Astrocyte (in vitro differentiated cells and primary cell): ENCODE data around the gene EFCC1. TPM values are rescaled to one million over a fixed set of nuclear protein-coding genes. Genes with fewer than 3 reads are reported as not detected.
A peak's percentile ranks its signal among the peaks of the same experiment; 100 is the strongest.

Experiments used
- DNase-seq: peaks from one replicate; pipeline ENCODE4 v3.0.0-alpha.2; 2010; ENCODE audit warnings: low read depth
- FAIRE-seq: peaks from 2 replicates; lab custom pipeline; 2011; peaks lifted over from hg19 to GRCh38; lab: Jason Lieb, UNC
- H2AFZ ChIP-seq: 2 replicates; pipeline ENCODE4 v1.6.0; 2012; ENCODE audit warnings: low read depth, low read length, inconsistent platforms
- H3K27ac ChIP-seq: 2 replicates; pipeline ENCODE4 v1.5.1; 2011; ENCODE audit warnings: low read depth, low read length, inconsistent platforms
- H3K27me3 ChIP-seq: 2 replicates; pipeline ENCODE4 v1.6.0; 2011; ENCODE audit warnings: low read length, inconsistent platforms; ENCODE audit not compliant: insufficient read depth
- H3K36me3 ChIP-seq: 2 replicates; pipeline ENCODE4 v1.5.1; 2011; ENCODE audit warnings: low read length, inconsistent platforms; ENCODE audit not compliant: insufficient read depth
- H3K4me1 ChIP-seq: 2 replicates; pipeline ENCODE4 v1.5.1; 2011; ENCODE audit warnings: low read length, inconsistent platforms; ENCODE audit not compliant: insufficient read depth
- H3K4me2 ChIP-seq: 2 replicates; pipeline ENCODE4 v1.6.0; 2012; ENCODE audit warnings: low read length, inconsistent platforms
- H3K4me3 ChIP-seq: 2 replicates; pipeline ENCODE4 v1.5.1; 2011; ENCODE audit warnings: low read depth, mild to moderate bottlenecking, low read length, inconsistent platforms; ENCODE audit not compliant: insufficient read depth
- H3K79me2 ChIP-seq: 2 replicates; pipeline ENCODE4 v1.6.0; 2012; ENCODE audit warnings: mild to moderate bottlenecking, low read length, inconsistent platforms; ENCODE audit not compliant: insufficient read depth
- H3K9ac ChIP-seq: 2 replicates; pipeline ENCODE4 v1.6.0; 2012; ENCODE audit warnings: mild to moderate bottlenecking, low read length, inconsistent platforms
- H3K9me3 ChIP-seq: 2 replicates; pipeline ENCODE4 v1.5.1; 2012; ENCODE audit warnings: low read depth, mild to moderate bottlenecking, low read length, inconsistent platforms; ENCODE audit not compliant: insufficient read depth
- H4K20me1 ChIP-seq: 2 replicates; pipeline ENCODE4 v1.6.0; 2012; ENCODE audit warnings: low read length, inconsistent platforms; ENCODE audit not compliant: insufficient read depth
- H3K27ac Mint-ChIP-seq: one replicate; pipeline ENCODE4 v1.8.0; 2021; ENCODE audit warnings: mild to moderate bottlenecking, mixed read lengths; ENCODE audit not compliant: unreplicated experiment
- H3K27me3 Mint-ChIP-seq: one replicate; pipeline ENCODE4 v1.8.0; 2021; ENCODE audit warnings: low read depth, mixed read lengths; ENCODE audit not compliant: unreplicated experiment
- H3K36me3 Mint-ChIP-seq: one replicate; pipeline ENCODE4 v1.8.0; 2021; ENCODE audit warnings: low read depth, mixed read lengths; ENCODE audit not compliant: unreplicated experiment
- H3K4me1 Mint-ChIP-seq: one replicate; pipeline ENCODE4 v1.8.0; 2021; ENCODE audit warnings: low read depth, mixed read lengths; ENCODE audit not compliant: unreplicated experiment
- H3K4me3 Mint-ChIP-seq: one replicate; pipeline ENCODE4 v1.8.0; 2021; ENCODE audit warnings: mild to moderate bottlenecking, moderate library complexity, mixed read lengths; ENCODE audit not compliant: unreplicated experiment
- H3K9me3 Mint-ChIP-seq: one replicate; pipeline ENCODE4 v1.8.0; 2021; ENCODE audit warnings: mild to moderate bottlenecking, mixed read lengths; ENCODE audit not compliant: unreplicated experiment
- EZH2 ChIP-seq: IDR thresholded peaks from 2 replicates; pipeline ENCODE4 v1.6.1; 2012; ENCODE audit warnings: mild to moderate bottlenecking, low read length, inconsistent platforms; ENCODE audit not compliant: insufficient read depth
- total RNA-seq: library from RNA; stranded (reverse); gene quantifications from 2 replicates; pipeline ENCODE4 v1.2.1, GENCODE V29; 2021
- TF ChIP-seq, protein P1 (sequence below): IDR thresholded peaks from 2 replicates; pipeline ENCODE4 v1.5.1; 2011; ENCODE audit warnings: low read depth, mild to moderate bottlenecking, inconsistent platforms, low read length, moderate library complexity; ENCODE audit not compliant: insufficient read depth

The EFCC1 gene
- total RNA-seq, 1 donor from 2014 or later: not detected

DNA sequence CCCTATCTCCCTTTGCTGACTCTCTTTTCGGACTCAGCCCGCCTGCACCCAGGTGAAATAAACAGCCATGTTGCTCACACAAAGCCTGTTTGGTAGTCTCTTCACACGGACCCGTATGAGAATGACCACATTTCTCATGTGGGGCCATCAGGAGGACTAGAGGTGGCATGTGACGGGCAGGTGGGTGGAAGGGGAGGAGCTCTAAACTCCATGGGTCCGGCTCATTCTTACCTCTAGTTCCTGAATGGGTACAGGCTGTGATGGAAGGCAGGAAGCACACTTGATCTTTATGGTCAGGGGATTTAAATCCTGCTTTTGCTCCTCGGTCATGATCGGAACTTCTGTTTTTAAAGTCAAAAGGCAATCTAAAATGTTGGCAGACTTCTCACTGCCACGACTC is 35.8 kb upstream of the EFCC1 start:
- TF ChIP-seq, protein P1, sequence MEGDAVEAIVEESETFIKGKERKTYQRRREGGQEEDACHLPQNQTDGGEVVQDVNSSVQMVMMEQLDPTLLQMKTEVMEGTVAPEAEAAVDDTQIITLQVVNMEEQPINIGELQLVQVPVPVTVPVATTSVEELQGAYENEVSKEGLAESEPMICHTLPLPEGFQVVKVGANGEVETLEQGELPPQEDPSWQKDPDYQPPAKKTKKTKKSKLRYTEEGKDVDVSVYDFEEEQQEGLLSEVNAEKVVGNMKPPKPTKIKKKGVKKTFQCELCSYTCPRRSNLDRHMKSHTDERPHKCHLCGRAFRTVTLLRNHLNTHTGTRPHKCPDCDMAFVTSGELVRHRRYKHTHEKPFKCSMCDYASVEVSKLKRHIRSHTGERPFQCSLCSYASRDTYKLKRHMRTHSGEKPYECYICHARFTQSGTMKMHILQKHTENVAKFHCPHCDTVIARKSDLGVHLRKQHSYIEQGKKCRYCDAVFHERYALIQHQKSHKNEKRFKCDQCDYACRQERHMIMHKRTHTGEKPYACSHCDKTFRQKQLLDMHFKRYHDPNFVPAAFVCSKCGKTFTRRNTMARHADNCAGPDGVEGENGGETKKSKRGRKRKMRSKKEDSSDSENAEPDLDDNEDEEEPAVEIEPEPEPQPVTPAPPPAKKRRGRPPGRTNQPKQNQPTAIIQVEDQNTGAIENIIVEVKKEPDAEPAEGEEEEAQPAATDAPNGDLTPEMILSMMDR: no peak
- no peak for TF ChIP-seq EZH2
- no peak overlapping the region for H3K4me2 ChIP-seq
- H3K4me1 Mint-ChIP-seq: no peaks in the 10 kb centered on the region
- H3K9me3 Mint-ChIP-seq: peaks cover 3% of the 10 kb centered on the region
- peaks cover 42% of the 10 kb centered on the region for H3K27me3 Mint-ChIP-seq
- no peak for DNase-seq
- peak overlapping the region; percentile 45 for H3K4me3 Mint-ChIP-seq
- H3K27ac ChIP-seq: no peak overlapping the region
- no peaks in the 10 kb centered on the region for H3K79me2 ChIP-seq
- H3K9ac ChIP-seq: no peak overlapping the region
- H4K20me1 ChIP-seq: no peaks in the 10 kb centered on the region
- H3K27me3 ChIP-seq: peaks cover 3% of the 10 kb centered on the region
- no peak overlapping the region for H3K27ac Mint-ChIP-seq
- no peaks in the 10 kb centered on the region for H3K36me3 ChIP-seq
- no peaks in the 10 kb centered on the region for H3K36me3 Mint-ChIP-seq
- H3K4me3 ChIP-seq: no peak overlapping the region
- H3K4me1 ChIP-seq: no peaks in the 10 kb centered on the region
- no peak overlapping the region for H2AFZ ChIP-seq
- no peak for FAIRE-seq
- no peaks in the 10 kb centered on the region for H3K9me3 ChIP-seq

DNA sequence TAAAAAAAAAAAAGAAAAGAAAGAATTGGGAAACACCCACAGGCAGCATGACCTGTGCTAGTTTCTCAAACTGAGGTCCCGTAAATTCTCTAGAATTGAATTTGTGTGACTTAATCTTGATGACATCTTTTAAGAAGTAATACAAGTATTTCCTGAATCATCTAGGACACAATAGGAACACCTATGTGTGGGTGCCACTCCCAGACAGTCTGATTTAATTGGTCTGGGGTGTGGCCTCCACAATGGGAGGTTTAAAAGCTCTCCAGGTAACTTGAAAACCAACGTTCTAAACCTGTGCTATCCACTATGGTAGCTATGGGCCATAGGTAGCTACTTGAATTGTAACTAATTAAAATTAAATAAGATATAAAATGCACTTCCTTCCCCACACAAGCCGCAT is 35.3 kb upstream of the EFCC1 start:
- Mint-ChIP-seq H3K27me3 (peaks cover 38% of the 10 kb centered on the region), H3K4me1 (no peaks in the 10 kb centered on the region), H3K27ac (no peak overlapping the region), H3K9me3 (peaks cover 3% of the 10 kb centered on the region), H3K36me3 (no peaks in the 10 kb centered on the region), H3K4me3 (no peak overlapping the region)
- no peak for FAIRE-seq
- no peak overlapping the region for H3K9ac ChIP-seq
- H3K36me3 ChIP-seq: no peaks in the 10 kb centered on the region
- no peaks in the 10 kb centered on the region for H3K79me2 ChIP-seq
- peaks cover 3% of the 10 kb centered on the region for H3K27me3 ChIP-seq
- no peak overlapping the region for H3K4me2 ChIP-seq
- no peak overlapping the region for H3K27ac ChIP-seq
- H3K4me3 ChIP-seq: no peak overlapping the region
- no peak for DNase-seq
- H2AFZ ChIP-seq: no peak overlapping the region
- no peaks in the 10 kb centered on the region for H3K9me3 ChIP-seq
- TF ChIP-seq, protein P1: no peak
- no peak for TF ChIP-seq EZH2
- H3K4me1 ChIP-seq: no peaks in the 10 kb centered on the region
- H4K20me1 ChIP-seq: no peaks in the 10 kb centered on the region

DNA sequence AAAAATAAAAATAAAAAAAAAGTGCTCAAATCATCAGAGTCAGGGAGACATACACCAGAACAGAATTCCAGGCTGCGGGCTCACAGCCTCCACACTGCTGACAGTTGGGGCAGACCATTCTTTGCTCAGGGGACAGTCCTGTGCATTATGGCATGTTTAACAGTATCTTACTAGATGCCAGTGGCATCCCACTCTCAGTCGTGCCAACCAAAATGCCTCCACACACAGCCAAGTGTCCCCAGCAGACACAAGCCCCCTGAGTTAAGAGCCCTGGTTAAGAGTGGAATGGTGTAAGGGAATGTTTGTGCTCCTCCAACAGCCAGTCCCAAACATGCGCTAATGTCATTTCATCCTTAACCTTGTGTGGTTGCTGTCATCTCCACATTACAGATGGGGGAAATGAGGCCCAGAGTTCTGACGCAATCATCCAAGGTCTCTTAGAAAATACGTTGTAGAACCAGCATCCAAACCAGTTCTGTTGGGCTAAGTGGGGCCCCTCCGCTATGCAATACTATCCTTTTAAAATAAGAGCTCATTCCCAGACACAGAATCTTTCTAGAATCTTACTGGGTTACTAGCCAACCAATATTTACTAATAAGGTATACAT is 33.3 kb upstream of the EFCC1 start:
- Histone ChIP-seq H3K36me3 (no peaks in the 10 kb centered on the region), H4K20me1 (no peaks in the 10 kb centered on the region), H3K27me3 (peaks cover 8% of the 10 kb centered on the region), H3K79me2 (no peaks in the 10 kb centered on the region), H3K9ac (no peak overlapping the region), H3K27ac (no peak overlapping the region), H3K4me2 (no peak overlapping the region), H3K9me3 (no peaks in the 10 kb centered on the region), H2AFZ (no peak overlapping the region), H3K4me1 (no peaks in the 10 kb centered on the region), H3K4me3 (no peak overlapping the region)
- H3K4me3 Mint-ChIP-seq: no peak overlapping the region
- FAIRE-seq (no peak), DNase-seq (no peak)
- H3K27me3 Mint-ChIP-seq: peaks cover 19% of the 10 kb centered on the region
- peaks cover 3% of the 10 kb centered on the region for H3K9me3 Mint-ChIP-seq
- H3K36me3 Mint-ChIP-seq: no peaks in the 10 kb centered on the region
- TF ChIP-seq, protein P1: no peak
- TF ChIP-seq EZH2: no peak
- H3K27ac Mint-ChIP-seq: no peak overlapping the region
- H3K4me1 Mint-ChIP-seq: no peaks in the 10 kb centered on the region
